Caco-2 (cell line): ENCODE measurements around the gene POLE4. TPM values are rescaled to one million over a fixed set of nuclear protein-coding genes. Genes with fewer than 3 reads are reported as not detected.

Source experiments
- BruUV-seq: library from RNA; stranded (reverse); fragments of 400-500 nt; replicated peaks from 2 replicates; lab custom pipeline; 2021; lab: Mats Ljungman, UMichigan
- CTCF ChIA-PET: fragments of 300-600 bp; sonication (Branson Sonifier 250); formaldehyde crosslinking; loops from one replicate; lab custom pipeline; 2022; ENCODE audit warnings: antibody characterized with exemption; lab: Charles Lee
- POLR2A ChIA-PET: fragments of 300-600 bp; sonication (Branson Sonifier 250); formaldehyde crosslinking; loops from one replicate; lab custom pipeline; 2022; ENCODE audit warnings: antibody characterized with exemption; lab: Charles Lee
- DNase-seq, 2 experiments: peaks; one replicate each; pipeline versions ENCODE4 v3.0.0 to v3.0.0-alpha.2; 2020 to 2022
- H3K27me3 ChIP-seq: replicated peaks from 2 replicates; pipeline ENCODE4 v1.6.0; 2011; ENCODE audit warnings: low read length; ENCODE audit not compliant: control insufficient read depth, insufficient read depth
- H3K36me3 ChIP-seq: 2 replicates; pipeline ENCODE4 v1.5.1; 2011; ENCODE audit warnings: low read length; ENCODE audit not compliant: control insufficient read depth, insufficient read depth
- H3K4me1 ChIP-seq: fragments of 250-450 bp; sonication (Bioruptor Pico); 2 replicates; pipeline ENCODE4 v1.5.1; 2020; ENCODE audit warnings: mild to moderate bottlenecking
- H3K4me3 ChIP-seq: 2 replicates; pipeline ENCODE4 v1.5.1; 2011; ENCODE audit warnings: low read depth, mild to moderate bottlenecking, control low read depth, low read length
- H3K9me3 ChIP-seq: fragments of 250-450 bp; sonication (Bioruptor Pico); 2 replicates; pipeline ENCODE4 v1.5.1; 2020; ENCODE audit warnings: mild to moderate bottlenecking, moderate library complexity
- H3K27ac Mint-ChIP-seq: one replicate; pipeline ENCODE4 v1.8.0; 2022; ENCODE audit warnings: mixed read lengths; ENCODE audit not compliant: unreplicated experiment
- H3K27me3 Mint-ChIP-seq: one replicate; pipeline ENCODE4 v1.8.0; 2022; ENCODE audit warnings: mixed read lengths; ENCODE audit not compliant: insufficient read depth, unreplicated experiment
- H3K36me3 Mint-ChIP-seq: one replicate; pipeline ENCODE4 v1.8.0; 2022; ENCODE audit warnings: mild to moderate bottlenecking, mixed read lengths; ENCODE audit not compliant: insufficient read depth, unreplicated experiment
- H3K4me1 Mint-ChIP-seq: one replicate; pipeline ENCODE4 v1.8.0; 2022; ENCODE audit warnings: low read depth, mixed read lengths; ENCODE audit not compliant: unreplicated experiment
- H3K4me3 Mint-ChIP-seq: one replicate; pipeline ENCODE4 v1.8.0; 2022; ENCODE audit warnings: mild to moderate bottlenecking, moderate library complexity, mixed read lengths; ENCODE audit not compliant: unreplicated experiment
- H3K9me3 Mint-ChIP-seq: one replicate; pipeline ENCODE4 v1.8.0; 2022; ENCODE audit warnings: mixed read lengths; ENCODE audit not compliant: unreplicated experiment
- intact Hi-C: fragments of 100-400 bp; cut with micrococcal nuclease; formaldehyde crosslinking; loops from one replicate; pipeline ENCODE4 v1.10.0; 2022; ENCODE audit not compliant: unreplicated experiment
- total RNA-seq: library from RNA; stranded (reverse); gene quantifications from 2 replicates; pipeline ENCODE4 v1.2.3, GENCODE V29; 2022
- TF ChIP-seq, protein P1 (sequence below), 2 experiments: fragments of 200-600 bp in 1 of 2; IDR thresholded peaks; 1 replicate in 1 of 2; 2 replicates in 1 of 2; pipeline versions ENCODE4 v1.5.1 to v1.8.0; 2011 to 2022; ENCODE audit warnings: antibody characterized with exemption in 1 of 2, control low read depth in 1 of 2, inconsistent platforms in 1 of 2, low read depth in 1 of 2, low read length in 1 of 2, mild to moderate bottlenecking in 1 of 2, moderate library complexity in 1 of 2; ENCODE audit not compliant: insufficient read depth in 1 of 2, severe bottlenecking in 1 of 2, unreplicated experiment in 1 of 2

The POLE4 gene
- total RNA-seq, 1 experiment from 2014 or later: 117 TPM

DNA sequence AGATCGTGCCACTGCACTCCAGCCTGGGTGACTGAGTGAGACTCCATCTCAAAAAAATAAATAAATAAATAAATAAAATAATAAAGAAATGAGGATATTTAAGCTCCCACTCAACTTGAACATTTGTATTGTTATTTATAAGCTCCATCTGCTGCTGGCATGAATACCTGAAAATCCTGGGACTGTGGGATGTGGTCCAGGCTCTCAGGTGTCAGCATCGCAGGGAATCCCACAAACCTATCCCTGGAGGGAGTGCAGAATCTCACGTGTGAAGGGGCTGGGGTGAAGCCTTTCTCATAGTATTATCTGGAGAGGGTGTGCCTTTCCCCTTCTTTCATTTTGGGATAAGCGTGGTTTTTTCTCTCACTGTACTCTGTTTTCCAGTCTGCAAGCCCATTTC is 47.4 kb upstream of the POLE4 start:
- BruUV-seq: no TSS peak
- CTCF ChIA-PET: no interaction called here
- Histone ChIP-seq H3K27me3 (no peaks in the 10 kb centered on the region), H3K4me1 (no peaks in the 10 kb centered on the region), H3K4me3 (no peak overlapping the region), H3K36me3 (no peaks in the 10 kb centered on the region), H3K9me3 (no peaks in the 10 kb centered on the region)
- peaks cover 9% of the 10 kb centered on the region for H3K4me1 Mint-ChIP-seq
- H3K4me3 Mint-ChIP-seq: no peak overlapping the region
- DNase-seq: no peak
- H3K9me3 Mint-ChIP-seq: no peaks in the 10 kb centered on the region
- H3K27ac Mint-ChIP-seq: no peak overlapping the region
- intact Hi-C loops: no loop called here
- no peaks in the 10 kb centered on the region for H3K36me3 Mint-ChIP-seq
- POLR2A ChIA-PET: no interaction called here
- H3K27me3 Mint-ChIP-seq: peaks cover 4% of the 10 kb centered on the region
- TF ChIP-seq, protein P1, sequence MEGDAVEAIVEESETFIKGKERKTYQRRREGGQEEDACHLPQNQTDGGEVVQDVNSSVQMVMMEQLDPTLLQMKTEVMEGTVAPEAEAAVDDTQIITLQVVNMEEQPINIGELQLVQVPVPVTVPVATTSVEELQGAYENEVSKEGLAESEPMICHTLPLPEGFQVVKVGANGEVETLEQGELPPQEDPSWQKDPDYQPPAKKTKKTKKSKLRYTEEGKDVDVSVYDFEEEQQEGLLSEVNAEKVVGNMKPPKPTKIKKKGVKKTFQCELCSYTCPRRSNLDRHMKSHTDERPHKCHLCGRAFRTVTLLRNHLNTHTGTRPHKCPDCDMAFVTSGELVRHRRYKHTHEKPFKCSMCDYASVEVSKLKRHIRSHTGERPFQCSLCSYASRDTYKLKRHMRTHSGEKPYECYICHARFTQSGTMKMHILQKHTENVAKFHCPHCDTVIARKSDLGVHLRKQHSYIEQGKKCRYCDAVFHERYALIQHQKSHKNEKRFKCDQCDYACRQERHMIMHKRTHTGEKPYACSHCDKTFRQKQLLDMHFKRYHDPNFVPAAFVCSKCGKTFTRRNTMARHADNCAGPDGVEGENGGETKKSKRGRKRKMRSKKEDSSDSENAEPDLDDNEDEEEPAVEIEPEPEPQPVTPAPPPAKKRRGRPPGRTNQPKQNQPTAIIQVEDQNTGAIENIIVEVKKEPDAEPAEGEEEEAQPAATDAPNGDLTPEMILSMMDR (IDR thresholded peaks at IDR 0.05; ENCODE audit: insufficient read depth in 1 of 2, low read depth in 1 of 2, low read length in 1 of 2, severe bottlenecking in 1 of 2, unreplicated experiment in 1 of 2): no peak

DNA sequence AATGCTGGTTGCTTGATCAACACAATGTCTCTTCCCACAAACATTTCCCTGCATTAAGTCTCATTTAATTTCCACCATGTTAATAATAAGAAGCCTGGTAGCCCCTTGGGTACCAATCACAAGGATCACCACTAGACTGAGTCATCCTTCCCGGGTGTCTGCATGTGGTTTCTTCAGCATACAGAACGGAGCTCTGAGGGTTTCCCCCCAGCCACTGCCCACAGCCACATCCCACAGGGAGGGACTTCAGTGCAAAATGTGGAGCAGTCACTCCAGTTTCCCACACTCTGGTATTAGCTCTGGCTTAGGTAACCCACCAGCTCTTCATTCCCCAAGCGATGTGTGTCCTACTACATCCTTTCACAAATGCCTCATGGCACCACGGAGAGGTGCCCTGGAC is 42.7 kb upstream of the POLE4 start:
- no peaks in the 10 kb centered on the region for H3K9me3 ChIP-seq
- TF ChIP-seq, protein P1 (IDR thresholded peaks at IDR 0.05; ENCODE audit: insufficient read depth in 1 of 2, low read depth in 1 of 2, low read length in 1 of 2, severe bottlenecking in 1 of 2, unreplicated experiment in 1 of 2): no peak
- H3K9me3 Mint-ChIP-seq: no peaks in the 10 kb centered on the region
- H3K27me3 ChIP-seq: no peaks in the 10 kb centered on the region
- DNase-seq: no peak
- H3K4me3 ChIP-seq: no peak overlapping the region
- peaks cover 17% of the 10 kb centered on the region for H3K4me1 ChIP-seq
- peaks cover 27% of the 10 kb centered on the region for H3K4me1 Mint-ChIP-seq
- H3K36me3 ChIP-seq: no peaks in the 10 kb centered on the region
- intact Hi-C loops: loop anchor here (5.0 kb wide), 3 partner anchors 92 to 282 kb away; partner anchors contain the start of gene TACR1
- no TSS peak for BruUV-seq
- peaks cover 4% of the 10 kb centered on the region for H3K27me3 Mint-ChIP-seq
- ChIA-PET CTCF (interaction anchor here (0.6 kb wide), 1 partner anchor 19 kb away, joined by 3 read pairs; no protein-coding TSS in a partner anchor), POLR2A (no interaction called here)
- H3K27ac Mint-ChIP-seq: no peak overlapping the region
- no peaks in the 10 kb centered on the region for H3K36me3 Mint-ChIP-seq
- no peak overlapping the region for H3K4me3 Mint-ChIP-seq

DNA sequence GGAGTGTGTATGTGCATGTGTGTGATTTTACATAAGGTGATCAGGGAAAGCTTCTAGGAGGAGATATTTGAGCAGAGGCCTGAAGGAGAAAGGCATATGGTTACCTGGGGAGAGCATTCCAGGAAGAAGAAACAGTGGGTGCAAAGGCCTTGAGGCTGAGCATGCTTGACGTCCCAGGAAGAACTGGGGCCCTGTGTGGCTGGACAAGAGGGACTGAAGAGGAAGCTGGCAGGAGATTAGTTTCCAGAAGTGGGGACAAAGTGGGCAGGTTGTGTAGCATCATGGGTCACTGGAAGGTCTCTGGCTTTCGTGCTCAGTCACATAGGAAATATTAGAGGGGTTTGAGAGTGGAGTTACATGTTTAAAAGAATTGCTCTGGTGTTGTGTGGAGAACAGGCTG is 42.0 kb upstream of the POLE4 start:
- Mint-ChIP-seq H3K4me3 (no peak overlapping the region), H3K27me3 (peaks cover 4% of the 10 kb centered on the region), H3K36me3 (no peaks in the 10 kb centered on the region), H3K4me1 (peaks cover 27% of the 10 kb centered on the region), H3K9me3 (no peaks in the 10 kb centered on the region), H3K27ac (no peak overlapping the region)
- no peaks in the 10 kb centered on the region for H3K9me3 ChIP-seq
- H3K4me1 ChIP-seq: peaks cover 17% of the 10 kb centered on the region
- ChIA-PET POLR2A (no interaction called here), CTCF (no interaction called here)
- no peaks in the 10 kb centered on the region for H3K36me3 ChIP-seq
- DNase-seq: no peak
- BruUV-seq: no TSS peak
- no peak overlapping the region for H3K4me3 ChIP-seq
- TF ChIP-seq, protein P1 (IDR thresholded peaks at IDR 0.05; ENCODE audit: insufficient read depth in 1 of 2, low read depth in 1 of 2, low read length in 1 of 2, severe bottlenecking in 1 of 2, unreplicated experiment in 1 of 2): no peak
- intact Hi-C loops: loop anchor here (5.0 kb wide), 3 partner anchors 91 to 281 kb away; partner anchors contain the start of gene TACR1
- no peaks in the 10 kb centered on the region for H3K27me3 ChIP-seq
